NCI-H69 (cell line): Measurements from ENCODE around the gene NR1I3.
"Not testable (repeated sequence)": the region's sequence is repeated elsewhere in the genome, so short reads cannot be mapped to it uniquely, and the experiment has no call there.

Experiments used
- DNase-seq: peaks from one replicate; lab custom pipeline; 2025; lab: John Stamatoyannopoulos, UW

NR1I3 gene

GRCh38 chr1:161250829-161251228 lies 12.8 kb upstream of the NR1I3 start:
- DNase-seq: no peak

- not testable (repeated sequence) for DNase-seq
These were observed 12.1 kb upstream of the NR1I3 start for GRCh38 chr1:161250100-161250499.

- no peak for DNase-seq
These were observed 6.9 kb upstream of the NR1I3 start for GRCh38 chr1:161244888-161245287.

- DNase-seq: no peak
These were observed 4.3 kb upstream of the NR1I3 start for GRCh38 chr1:161242313-161242712.

- DNase-seq: no peak
These were observed 3.7 kb upstream of the NR1I3 start for GRCh38 chr1:161241682-161242081.

GRCh38 chr1:161235957-161236775 lies 1.8 kb downstream of the NR1I3 start:
- no peak for DNase-seq

- DNase-seq: no peak
These were observed 4.9 kb downstream of the NR1I3 start for GRCh38 chr1:161233102-161233501.

- DNase-seq: no peak
These were observed 7.2 kb downstream of the NR1I3 start for GRCh38 chr1:161230762-161231161.

- no peak for DNase-seq
These were observed 8.1 kb downstream of the NR1I3 start for GRCh38 chr1:161229896-161230295.

GRCh38 chr1:161228032-161228431 lies 10.0 kb downstream of the NR1I3 start:
- no peak for DNase-seq

- peak; percentile 88 for DNase-seq
These were observed 10.7 kb downstream of the NR1I3 start for GRCh38 chr1:161227196-161227871.

- DNase-seq: peak; percentile 62
These were observed 11.2 kb downstream of the NR1I3 start for GRCh38 chr1:161226759-161227158.

GRCh38 chr1:161226320-161226711 lies 11.7 kb downstream of the NR1I3 start:
- DNase-seq: peak; percentile 62

GRCh38 chr1:161225534-161226319 lies 12.3 kb downstream of the NR1I3 start, which contains the start of gene TOMM40L:
Gene TOMM40L, plus strand, starts transcription at chr1:161226060. Its CDS starts 430 bp downstream, at chr1:161226490.
- peak; percentile 98 for DNase-seq

GRCh38 chr1:161225178-161225533 lies 12.8 kb downstream of the NR1I3 start:
- DNase-seq: no peak

- DNase-seq: not testable (repeated sequence)
These were observed 13.3 kb downstream of the NR1I3 start for GRCh38 chr1:161224695-161225087.

GRCh38 chr1:161223805-161224694 lies 14.0 kb downstream of the NR1I3 start:
- DNase-seq: no peak

GRCh38 chr1:161222175-161223019 lies 15.6 kb downstream of the NR1I3 start:
- no peak for DNase-seq

- DNase-seq: no peak
These were observed 18.0 kb downstream of the NR1I3 start for GRCh38 chr1:161220002-161220401.

GRCh38 chr1:161219078-161219892 lies 18.7 kb downstream of the NR1I3 start:
- DNase-seq: no peak
